ENCODE data around the gene RRP15. TPM values are rescaled to one million over a fixed set of nuclear protein-coding genes. Genes with fewer than 3 reads are reported as not detected.

Gene RRP15
- total and polyA plus RNA-seq, 2 experiments from 2014 or later, result 19.8 to 86.5 TPM

DNA sequence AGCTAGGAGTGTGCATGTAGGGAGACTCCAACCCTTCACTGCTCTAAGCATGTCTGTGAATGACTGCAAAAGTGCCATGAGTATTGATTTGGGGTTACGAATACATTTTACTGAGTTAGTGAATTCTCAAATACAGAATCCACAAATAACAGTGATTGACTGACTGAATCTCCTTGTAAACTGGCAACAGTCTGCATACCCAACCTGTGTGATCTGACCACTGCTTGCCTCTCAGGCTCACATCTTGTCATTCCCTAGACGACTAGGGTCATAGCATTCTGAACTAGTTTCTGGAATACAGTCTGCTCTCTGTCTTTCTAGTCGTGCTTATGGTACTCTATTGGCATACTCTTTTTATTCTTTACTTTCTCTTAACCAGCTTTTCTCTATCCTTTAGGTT lies 7.4 kb downstream of the RRP15 start:
- peaks cover 5% of the 10 kb centered on the region; the same call in 1 of the 2 replicates for H4K20me1 ChIP-seq (replicated peaks; ENCODE audit: insufficient read depth)
- ATAC-seq, result no peak
- no peak overlapping the region for H3K4me2 ChIP-seq
- Mint-ChIP-seq H3K4me1 (peaks cover 34% of the 10 kb centered on the region), H3K9me3 (no peaks in the 10 kb centered on the region), H3K36me3 (ENCODE audit: low read depth) (peaks cover 24% of the 10 kb centered on the region), H3K27ac (no peak overlapping the region), H3K27me3 (ENCODE audit: insufficient read depth, low read depth, poor library complexity) (peaks cover 4% of the 10 kb centered on the region), H3K4me3 (no peak overlapping the region)
- TF ChIP-seq NANOG (IDR thresholded peaks at IDR 0.05; ENCODE audit: borderline replicate concordance), result no peak
- TF ChIP-seq, protein P1, sequence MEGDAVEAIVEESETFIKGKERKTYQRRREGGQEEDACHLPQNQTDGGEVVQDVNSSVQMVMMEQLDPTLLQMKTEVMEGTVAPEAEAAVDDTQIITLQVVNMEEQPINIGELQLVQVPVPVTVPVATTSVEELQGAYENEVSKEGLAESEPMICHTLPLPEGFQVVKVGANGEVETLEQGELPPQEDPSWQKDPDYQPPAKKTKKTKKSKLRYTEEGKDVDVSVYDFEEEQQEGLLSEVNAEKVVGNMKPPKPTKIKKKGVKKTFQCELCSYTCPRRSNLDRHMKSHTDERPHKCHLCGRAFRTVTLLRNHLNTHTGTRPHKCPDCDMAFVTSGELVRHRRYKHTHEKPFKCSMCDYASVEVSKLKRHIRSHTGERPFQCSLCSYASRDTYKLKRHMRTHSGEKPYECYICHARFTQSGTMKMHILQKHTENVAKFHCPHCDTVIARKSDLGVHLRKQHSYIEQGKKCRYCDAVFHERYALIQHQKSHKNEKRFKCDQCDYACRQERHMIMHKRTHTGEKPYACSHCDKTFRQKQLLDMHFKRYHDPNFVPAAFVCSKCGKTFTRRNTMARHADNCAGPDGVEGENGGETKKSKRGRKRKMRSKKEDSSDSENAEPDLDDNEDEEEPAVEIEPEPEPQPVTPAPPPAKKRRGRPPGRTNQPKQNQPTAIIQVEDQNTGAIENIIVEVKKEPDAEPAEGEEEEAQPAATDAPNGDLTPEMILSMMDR (conservative IDR thresholded peaks at IDR 0.05; ENCODE audit: low read depth in 2 of 2), result no peak
- TF ChIP-seq, protein P2, sequence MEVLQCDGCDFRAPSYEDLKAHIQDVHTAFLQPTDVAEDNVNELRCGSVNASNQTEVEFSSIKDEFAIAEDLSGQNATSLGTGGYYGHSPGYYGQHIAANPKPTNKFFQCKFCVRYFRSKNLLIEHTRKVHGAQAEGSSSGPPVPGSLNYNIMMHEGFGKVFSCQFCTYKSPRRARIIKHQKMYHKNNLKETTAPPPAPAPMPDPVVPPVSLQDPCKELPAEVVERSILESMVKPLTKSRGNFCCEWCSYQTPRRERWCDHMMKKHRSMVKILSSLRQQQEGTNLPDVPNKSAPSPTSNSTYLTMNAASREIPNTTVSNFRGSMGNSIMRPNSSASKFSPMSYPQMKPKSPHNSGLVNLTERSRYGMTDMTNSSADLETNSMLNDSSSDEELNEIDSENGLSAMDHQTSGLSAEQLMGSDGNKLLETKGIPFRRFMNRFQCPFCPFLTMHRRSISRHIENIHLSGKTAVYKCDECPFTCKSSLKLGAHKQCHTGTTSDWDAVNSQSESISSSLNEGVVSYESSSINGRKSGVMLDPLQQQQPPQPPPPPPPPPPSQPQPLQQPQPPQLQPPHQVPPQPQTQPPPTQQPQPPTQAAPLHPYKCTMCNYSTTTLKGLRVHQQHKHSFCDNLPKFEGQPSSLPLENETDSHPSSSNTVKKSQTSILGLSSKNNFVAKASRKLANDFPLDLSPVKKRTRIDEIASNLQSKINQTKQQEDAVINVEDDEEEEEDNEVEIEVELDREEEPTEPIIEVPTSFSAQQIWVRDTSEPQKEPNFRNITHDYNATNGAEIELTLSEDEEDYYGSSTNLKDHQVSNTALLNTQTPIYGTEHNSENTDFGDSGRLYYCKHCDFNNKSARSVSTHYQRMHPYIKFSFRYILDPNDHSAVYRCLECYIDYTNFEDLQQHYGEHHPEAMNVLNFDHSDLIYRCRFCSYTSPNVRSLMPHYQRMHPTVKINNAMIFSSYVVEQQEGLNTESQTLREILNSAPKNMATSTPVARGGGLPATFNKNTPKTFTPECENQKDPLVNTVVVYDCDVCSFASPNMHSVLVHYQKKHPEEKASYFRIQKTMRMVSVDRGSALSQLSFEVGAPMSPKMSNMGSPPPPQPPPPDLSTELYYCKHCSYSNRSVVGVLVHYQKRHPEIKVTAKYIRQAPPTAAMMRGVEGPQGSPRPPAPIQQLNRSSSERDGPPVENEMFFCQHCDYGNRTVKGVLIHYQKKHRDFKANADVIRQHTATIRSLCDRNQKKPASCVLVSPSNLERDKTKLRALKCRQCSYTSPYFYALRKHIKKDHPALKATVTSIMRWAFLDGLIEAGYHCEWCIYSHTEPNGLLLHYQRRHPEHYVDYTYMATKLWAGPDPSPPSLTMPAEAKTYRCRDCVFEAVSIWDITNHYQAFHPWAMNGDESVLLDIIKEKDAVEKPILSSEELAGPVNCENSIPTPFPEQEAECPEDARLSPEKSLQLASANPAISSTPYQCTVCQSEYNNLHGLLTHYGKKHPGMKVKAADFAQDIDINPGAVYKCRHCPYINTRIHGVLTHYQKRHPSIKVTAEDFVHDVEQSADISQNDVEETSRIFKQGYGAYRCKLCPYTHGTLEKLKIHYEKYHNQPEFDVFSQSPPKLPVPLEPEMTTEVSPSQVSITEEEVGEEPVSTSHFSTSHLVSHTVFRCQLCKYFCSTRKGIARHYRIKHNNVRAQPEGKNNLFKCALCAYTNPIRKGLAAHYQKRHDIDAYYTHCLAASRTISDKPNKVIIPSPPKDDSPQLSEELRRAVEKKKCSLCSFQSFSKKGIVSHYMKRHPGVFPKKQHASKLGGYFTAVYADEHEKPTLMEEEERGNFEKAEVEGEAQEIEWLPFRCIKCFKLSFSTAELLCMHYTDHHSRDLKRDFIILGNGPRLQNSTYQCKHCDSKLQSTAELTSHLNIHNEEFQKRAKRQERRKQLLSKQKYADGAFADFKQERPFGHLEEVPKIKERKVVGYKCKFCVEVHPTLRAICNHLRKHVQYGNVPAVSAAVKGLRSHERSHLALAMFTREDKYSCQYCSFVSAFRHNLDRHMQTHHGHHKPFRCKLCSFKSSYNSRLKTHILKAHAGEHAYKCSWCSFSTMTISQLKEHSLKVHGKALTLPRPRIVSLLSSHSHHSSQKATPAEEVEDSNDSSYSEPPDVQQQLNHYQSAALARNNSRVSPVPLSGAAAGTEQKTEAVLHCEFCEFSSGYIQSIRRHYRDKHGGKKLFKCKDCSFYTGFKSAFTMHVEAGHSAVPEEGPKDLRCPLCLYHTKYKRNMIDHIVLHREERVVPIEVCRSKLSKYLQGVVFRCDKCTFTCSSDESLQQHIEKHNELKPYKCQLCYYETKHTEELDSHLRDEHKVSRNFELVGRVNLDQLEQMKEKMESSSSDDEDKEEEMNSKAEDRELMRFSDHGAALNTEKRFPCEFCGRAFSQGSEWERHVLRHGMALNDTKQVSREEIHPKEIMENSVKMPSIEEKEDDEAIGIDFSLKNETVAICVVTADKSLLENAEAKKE (CRISPR knock-in tag; IDR thresholded peaks at IDR 0.05), result no peak
- no peak for TF ChIP-seq JUNB (IDR thresholded peaks at IDR 0.05; ENCODE audit: unreplicated experiment)
- no peak for TF ChIP-seq ZNF114 (CRISPR knock-in tag; IDR thresholded peaks at IDR 0.05)
- TF ChIP-seq EZH2phosphoT487 (IDR thresholded peaks at IDR 0.05; ENCODE audit: unreplicated experiment), result no peak
- no peak for TF ChIP-seq ZNF331 (CRISPR knock-in tag; IDR thresholded peaks at IDR 0.05; ENCODE audit: low read depth)
- TF ChIP-seq, protein P3, sequence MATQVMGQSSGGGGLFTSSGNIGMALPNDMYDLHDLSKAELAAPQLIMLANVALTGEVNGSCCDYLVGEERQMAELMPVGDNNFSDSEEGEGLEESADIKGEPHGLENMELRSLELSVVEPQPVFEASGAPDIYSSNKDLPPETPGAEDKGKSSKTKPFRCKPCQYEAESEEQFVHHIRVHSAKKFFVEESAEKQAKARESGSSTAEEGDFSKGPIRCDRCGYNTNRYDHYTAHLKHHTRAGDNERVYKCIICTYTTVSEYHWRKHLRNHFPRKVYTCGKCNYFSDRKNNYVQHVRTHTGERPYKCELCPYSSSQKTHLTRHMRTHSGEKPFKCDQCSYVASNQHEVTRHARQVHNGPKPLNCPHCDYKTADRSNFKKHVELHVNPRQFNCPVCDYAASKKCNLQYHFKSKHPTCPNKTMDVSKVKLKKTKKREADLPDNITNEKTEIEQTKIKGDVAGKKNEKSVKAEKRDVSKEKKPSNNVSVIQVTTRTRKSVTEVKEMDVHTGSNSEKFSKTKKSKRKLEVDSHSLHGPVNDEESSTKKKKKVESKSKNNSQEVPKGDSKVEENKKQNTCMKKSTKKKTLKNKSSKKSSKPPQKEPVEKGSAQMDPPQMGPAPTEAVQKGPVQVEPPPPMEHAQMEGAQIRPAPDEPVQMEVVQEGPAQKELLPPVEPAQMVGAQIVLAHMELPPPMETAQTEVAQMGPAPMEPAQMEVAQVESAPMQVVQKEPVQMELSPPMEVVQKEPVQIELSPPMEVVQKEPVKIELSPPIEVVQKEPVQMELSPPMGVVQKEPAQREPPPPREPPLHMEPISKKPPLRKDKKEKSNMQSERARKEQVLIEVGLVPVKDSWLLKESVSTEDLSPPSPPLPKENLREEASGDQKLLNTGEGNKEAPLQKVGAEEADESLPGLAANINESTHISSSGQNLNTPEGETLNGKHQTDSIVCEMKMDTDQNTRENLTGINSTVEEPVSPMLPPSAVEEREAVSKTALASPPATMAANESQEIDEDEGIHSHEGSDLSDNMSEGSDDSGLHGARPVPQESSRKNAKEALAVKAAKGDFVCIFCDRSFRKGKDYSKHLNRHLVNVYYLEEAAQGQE (IDR thresholded peaks at IDR 0.05; ENCODE audit: unreplicated experiment), result no peak
- TF ChIP-seq, protein P4, sequence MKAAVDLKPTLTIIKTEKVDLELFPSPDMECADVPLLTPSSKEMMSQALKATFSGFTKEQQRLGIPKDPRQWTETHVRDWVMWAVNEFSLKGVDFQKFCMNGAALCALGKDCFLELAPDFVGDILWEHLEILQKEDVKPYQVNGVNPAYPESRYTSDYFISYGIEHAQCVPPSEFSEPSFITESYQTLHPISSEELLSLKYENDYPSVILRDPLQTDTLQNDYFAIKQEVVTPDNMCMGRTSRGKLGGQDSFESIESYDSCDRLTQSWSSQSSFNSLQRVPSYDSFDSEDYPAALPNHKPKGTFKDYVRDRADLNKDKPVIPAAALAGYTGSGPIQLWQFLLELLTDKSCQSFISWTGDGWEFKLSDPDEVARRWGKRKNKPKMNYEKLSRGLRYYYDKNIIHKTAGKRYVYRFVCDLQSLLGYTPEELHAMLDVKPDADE (IDR thresholded peaks at IDR 0.05), result no peak
- TF ChIP-seq EZH2 (IDR thresholded peaks at IDR 0.05; ENCODE audit: low read depth, unreplicated experiment), result no peak
- no peak for TF ChIP-seq STAT1 (IDR thresholded peaks at IDR 0.05; ENCODE audit: unreplicated experiment)
- H3K36me3 ChIP-seq (ENCODE audit: insufficient read depth), result no peaks in the 10 kb centered on the region
- H3K4me3 ChIP-seq, result no peak overlapping the region
- peaks cover 35% of the 10 kb centered on the region for H3K4me1 ChIP-seq (ENCODE audit: insufficient read depth)
- H3K27me3 ChIP-seq (ENCODE audit: insufficient read depth), result no peaks in the 10 kb centered on the region
- H3K9me2 ChIP-seq (ENCODE audit: insufficient read depth), result no peaks in the 10 kb centered on the region
- no peak for DNase-seq (ENCODE audit: low spot score)
- no peaks in the 10 kb centered on the region for H3F3A ChIP-seq (replicated peaks; ENCODE audit: low read depth)
- peaks cover 100% of the 10 kb centered on the region for H3K79me2 ChIP-seq (replicated peaks; ENCODE audit: insufficient read depth)
- H2AFZ ChIP-seq, result no peak overlapping the region
- H3K27ac ChIP-seq (ENCODE audit: low read depth), result no peak overlapping the region
